Measurements from ENCODE around the gene OR8B2. TPM values are rescaled to one million over a fixed set of nuclear protein-coding genes. Genes with fewer than 3 reads are reported as not detected.

The OR8B2 gene
- total RNA-seq, 1 donor from 2014 or later: not detected

DNA sequence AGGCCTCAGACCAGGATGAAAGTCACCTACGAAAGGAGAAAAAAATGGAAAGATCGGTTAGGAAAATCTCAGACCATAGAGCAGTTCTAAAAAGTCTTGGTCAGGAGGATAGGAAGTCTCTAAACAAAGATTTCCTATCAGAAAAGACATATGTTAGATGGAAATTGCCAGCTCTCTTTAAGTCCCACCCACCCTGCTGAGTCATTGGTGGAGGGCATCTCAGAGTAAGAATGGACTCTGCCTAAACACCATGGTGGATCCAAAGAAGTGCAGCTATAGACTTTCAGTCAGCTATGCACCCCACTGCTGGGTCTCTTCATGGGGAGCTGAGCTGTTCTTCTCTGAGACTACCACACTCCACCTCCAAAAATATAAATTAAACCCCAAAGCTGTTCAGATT lies 3.7 kb downstream of the OR8B2 start:
- H3K27me3 Mint-ChIP-seq (ENCODE audit: insufficient read depth): no peaks in the 10 kb centered on the region
- H3K9me3 Mint-ChIP-seq: no peaks in the 10 kb centered on the region
- H3K4me1 Mint-ChIP-seq (ENCODE audit: low read depth): no peaks in the 10 kb centered on the region
- intact Hi-C loops (cut with micrococcal nuclease): no loop called here
- H3K27ac Mint-ChIP-seq: no peak overlapping the region
- no peaks in the 10 kb centered on the region for H3K36me3 Mint-ChIP-seq (ENCODE audit: low read depth)
- no peak overlapping the region for H3K4me3 Mint-ChIP-seq
- DNase-seq (ENCODE audit: low spot score): no peak

DNA sequence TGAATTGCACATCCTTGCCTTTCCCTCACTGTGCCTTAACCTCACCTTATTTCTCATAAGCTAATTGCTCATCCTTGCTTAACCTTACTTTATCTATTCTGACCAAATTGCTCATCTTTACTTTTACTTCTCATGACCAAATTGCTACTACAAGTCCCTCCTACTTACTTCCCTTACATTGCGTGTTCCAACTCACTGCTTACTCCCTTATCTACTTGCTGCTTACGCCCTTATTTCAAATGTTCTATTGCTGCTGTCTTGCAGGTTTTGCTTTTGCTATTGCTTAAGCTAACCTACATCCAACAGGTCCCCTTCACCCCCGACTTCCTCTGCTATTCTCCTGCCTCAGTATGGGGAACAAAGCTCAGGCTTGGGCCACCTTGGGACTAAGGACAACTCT lies 8.0 kb downstream of the OR8B2 start:
- intact Hi-C loops (cut with micrococcal nuclease): no loop called here
- no peak overlapping the region for H3K27ac Mint-ChIP-seq
- DNase-seq (ENCODE audit: low spot score): no peak

DNA sequence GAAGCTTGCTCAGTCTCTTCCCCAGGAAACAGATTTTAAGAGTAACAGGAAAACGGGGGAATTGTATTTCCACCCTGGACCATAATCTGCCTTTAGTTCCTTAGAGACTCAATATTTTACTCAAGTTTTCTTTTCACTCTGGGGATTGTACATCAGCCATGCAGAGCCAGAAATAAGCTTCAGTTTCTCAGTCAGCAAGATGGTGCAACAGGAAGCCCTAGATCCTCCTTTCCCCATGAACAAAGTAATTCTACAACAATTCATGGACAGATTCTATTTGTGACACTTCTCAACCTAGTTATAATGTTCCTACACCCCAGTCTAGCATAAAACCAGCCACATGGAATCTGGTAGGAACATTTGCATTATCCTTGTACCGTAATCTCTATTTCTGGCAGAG lies 24.7 kb downstream of the OR8B2 start:
- no peak for DNase-seq (ENCODE audit: low spot score)
- Mint-ChIP-seq H3K36me3 (ENCODE audit: low read depth) (no peaks in the 10 kb centered on the region), H3K27me3 (ENCODE audit: insufficient read depth) (no peaks in the 10 kb centered on the region), H3K9me3 (no peaks in the 10 kb centered on the region), H3K27ac (no peak overlapping the region), H3K4me1 (ENCODE audit: low read depth) (no peaks in the 10 kb centered on the region), H3K4me3 (no peak overlapping the region)
- intact Hi-C loops (cut with micrococcal nuclease): no loop called here

More for the DNA sequence above, 8.0 kb downstream of the OR8B2 start:
- Mint-ChIP-seq H3K27me3 (ENCODE audit: insufficient read depth) (no peaks in the 10 kb centered on the region), H3K4me1 (ENCODE audit: low read depth) (no peaks in the 10 kb centered on the region), H3K4me3 (no peak overlapping the region), H3K36me3 (ENCODE audit: low read depth) (no peaks in the 10 kb centered on the region), H3K9me3 (no peaks in the 10 kb centered on the region)

DNA sequence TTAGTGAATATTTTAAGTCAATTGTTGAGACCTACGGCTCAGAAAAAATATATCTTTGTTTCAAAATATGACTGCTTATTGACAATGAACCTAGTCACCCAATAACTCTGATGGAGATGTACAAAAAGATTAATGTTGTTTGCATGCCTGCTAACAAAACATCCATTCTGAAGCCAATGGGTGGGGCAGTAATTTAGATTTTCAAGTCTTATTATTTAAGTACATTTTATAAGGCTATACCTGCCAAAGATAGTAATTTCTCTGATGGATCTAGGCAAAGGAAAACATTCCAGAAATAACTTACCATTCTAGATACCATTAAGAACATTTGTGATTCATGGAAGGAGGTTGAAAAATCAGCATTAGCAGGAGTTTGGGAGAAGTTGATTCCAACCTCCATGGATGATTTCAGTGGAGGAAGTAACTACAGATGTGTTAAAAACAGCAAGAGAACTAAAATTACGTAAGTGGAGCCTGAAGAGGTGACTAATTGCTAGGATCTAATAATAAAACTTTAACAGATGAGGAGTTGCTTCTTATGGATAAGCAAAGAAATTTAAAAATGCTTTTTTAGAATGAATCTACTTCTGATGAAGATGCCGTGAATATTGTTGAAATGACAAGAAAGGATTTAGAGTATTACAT lies 37.9 kb downstream of the OR8B2 start:
- no peaks in the 10 kb centered on the region for H3K9me3 Mint-ChIP-seq
- no peaks in the 10 kb centered on the region for H3K36me3 Mint-ChIP-seq (ENCODE audit: low read depth)
- intact Hi-C loops (cut with micrococcal nuclease): no loop called here
- H3K4me3 Mint-ChIP-seq: no peak overlapping the region
- peaks cover 3% of the 10 kb centered on the region for H3K27me3 Mint-ChIP-seq (ENCODE audit: insufficient read depth)
- DNase-seq (ENCODE audit: low spot score): no peak
- no peak overlapping the region for H3K27ac Mint-ChIP-seq
- H3K4me1 Mint-ChIP-seq (ENCODE audit: low read depth): no peaks in the 10 kb centered on the region

DNA sequence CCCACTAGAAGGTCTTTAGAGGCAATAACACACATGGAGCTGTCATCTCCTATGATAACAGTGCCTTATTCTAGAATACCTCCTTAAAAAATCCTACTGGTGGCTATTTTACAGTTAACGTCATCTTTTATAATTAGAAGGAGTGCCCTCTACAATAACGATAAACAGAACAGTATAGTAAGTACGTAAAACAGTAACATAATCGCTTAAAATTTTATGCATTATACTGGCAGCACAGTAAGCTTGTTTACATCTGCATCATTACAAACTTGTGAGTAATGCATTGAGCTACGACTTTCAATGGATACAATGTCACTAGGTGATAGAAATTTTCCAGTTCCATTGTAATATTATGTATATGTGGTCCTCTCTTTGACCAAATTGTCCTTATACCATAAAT lies 40.0 kb downstream of the OR8B2 start:
- no peaks in the 10 kb centered on the region for H3K9me3 Mint-ChIP-seq
- no peaks in the 10 kb centered on the region for H3K36me3 Mint-ChIP-seq (ENCODE audit: low read depth)
- H3K4me1 Mint-ChIP-seq (ENCODE audit: low read depth): no peaks in the 10 kb centered on the region
- no peak overlapping the region for H3K27ac Mint-ChIP-seq
- no peak overlapping the region for H3K4me3 Mint-ChIP-seq
- DNase-seq (ENCODE audit: low spot score): no peak
- intact Hi-C loops (cut with micrococcal nuclease): no loop called here
- H3K27me3 Mint-ChIP-seq (ENCODE audit: insufficient read depth): peaks cover 3% of the 10 kb centered on the region

DNA sequence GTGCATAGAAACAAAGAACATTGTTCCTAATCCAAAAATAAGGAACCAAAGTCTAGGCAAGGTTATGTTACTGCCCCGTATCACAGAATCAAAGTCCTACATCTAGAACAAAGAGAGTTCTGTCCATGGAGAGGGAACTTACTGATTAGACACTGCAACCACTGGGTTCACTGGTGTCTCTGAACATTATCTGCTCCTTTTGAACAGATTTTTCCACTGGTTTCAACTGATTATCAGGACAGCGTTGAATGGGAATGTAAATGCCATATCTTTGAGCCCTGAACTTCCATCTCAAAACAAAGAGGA lies 44.2 kb downstream of the OR8B2 start:
- DNase-seq (ENCODE audit: low spot score): no peak
- no peaks in the 10 kb centered on the region for H3K9me3 Mint-ChIP-seq
- no peak overlapping the region for H3K4me3 Mint-ChIP-seq
- no peak overlapping the region for H3K27ac Mint-ChIP-seq
- H3K4me1 Mint-ChIP-seq (ENCODE audit: low read depth): no peaks in the 10 kb centered on the region
- intact Hi-C loops (cut with micrococcal nuclease): no loop called here
- no peaks in the 10 kb centered on the region for H3K36me3 Mint-ChIP-seq (ENCODE audit: low read depth)
- no peaks in the 10 kb centered on the region for H3K27me3 Mint-ChIP-seq (ENCODE audit: insufficient read depth)

DNA sequence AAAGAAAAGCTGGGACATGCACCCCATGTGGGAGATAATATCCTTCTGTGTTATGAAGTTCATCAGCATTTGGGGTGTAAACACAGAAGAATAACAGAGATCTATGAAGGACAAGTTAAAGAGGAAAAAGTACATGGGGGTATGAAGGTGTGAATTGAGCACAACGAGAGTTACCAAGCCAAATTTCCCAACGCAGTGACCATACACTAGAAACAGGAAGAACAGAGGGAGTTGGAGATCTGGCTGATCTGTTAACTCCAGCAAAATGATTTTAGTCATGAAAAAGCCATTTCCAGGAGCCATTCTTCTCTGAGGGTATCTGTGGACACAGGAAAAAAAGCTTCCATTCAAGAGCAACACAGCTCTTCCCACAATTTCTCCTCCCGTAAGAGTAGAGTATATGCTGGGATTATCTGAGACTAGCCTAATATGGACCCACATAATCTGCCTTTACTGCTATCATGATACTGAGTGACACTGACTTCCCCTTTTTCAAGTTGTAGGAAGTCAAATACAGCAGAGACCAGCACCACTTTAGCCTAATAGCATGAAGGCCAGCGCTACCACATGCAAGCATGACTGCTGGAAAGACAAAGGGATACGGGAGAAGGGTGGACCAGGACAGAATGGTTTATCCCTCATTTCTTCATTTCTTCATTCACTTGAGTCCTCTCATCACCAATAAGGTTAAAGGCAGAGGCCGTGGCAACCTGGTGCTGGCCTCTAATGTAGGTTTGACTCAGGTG lies 44.7 kb downstream of the OR8B2 start:
- H3K9me3 Mint-ChIP-seq: no peaks in the 10 kb centered on the region
- no peaks in the 10 kb centered on the region for H3K4me1 Mint-ChIP-seq (ENCODE audit: low read depth)
- no peak overlapping the region for H3K27ac Mint-ChIP-seq
- no peak overlapping the region for H3K4me3 Mint-ChIP-seq
- no peaks in the 10 kb centered on the region for H3K36me3 Mint-ChIP-seq (ENCODE audit: low read depth)
- intact Hi-C loops (cut with micrococcal nuclease): no loop called here
- no peaks in the 10 kb centered on the region for H3K27me3 Mint-ChIP-seq (ENCODE audit: insufficient read depth)
- DNase-seq (ENCODE audit: low spot score): no peak

Other genes with a start within 250 kb of the OR8B2 start
- not detected in 2 replicates for gene OR10D3, start 201.2 kb downstream of the OR8B2 start, total RNA-seq
- gene OR8G1, start 143.4 kb downstream of the OR8B2 start, total RNA-seq: not detected in 2 replicates
- not detected in 2 replicates for gene OR8G5, start 128.1 kb downstream of the OR8B2 start, total RNA-seq
- not detected in 2 replicates for gene OR8D1, start 70.5 kb downstream of the OR8B2 start, total RNA-seq
- not detected in 2 replicates for gene OR8D2, start 64.3 kb downstream of the OR8B2 start, total RNA-seq
- gene OR8B3, start 14.5 kb upstream of the OR8B2 start, total RNA-seq: not detected in 2 replicates
- not detected in 2 replicates for gene OR8B4, start 40.4 kb upstream of the OR8B2 start, total RNA-seq
- gene OR8B8, start 61.2 kb upstream of the OR8B2 start, total RNA-seq: not detected in 2 replicates
- not detected in 2 replicates for gene OR8B12, start 159.2 kb upstream of the OR8B2 start, total RNA-seq
- gene OR8A1, start 185.5 kb upstream of the OR8B2 start, total RNA-seq: not detected in 2 replicates
- gene PANX3, start 226.9 kb upstream of the OR8B2 start, total RNA-seq: not detected in 2 replicates
- 35.1 and 35.4 TPM in 2 replicates for gene TBRG1, start 238.4 kb upstream of the OR8B2 start, total RNA-seq

All from activated T-helper 1 cell treated with anti-CD3 and anti-CD28 coated beads, Interleukin-12 subunit alpha, Interleukin-12 subunit beta, Interleukin-2, Interleukin-4 antibody, amounts not matched to agents 30 ng/mL and 10 ng/mL and 1 ng/mL, durations not matched to agents 14 hours and 24 hours and 36 hours (primary cell).